ENCODE measurements around the gene RAB22A. TPM values are rescaled to one million over a fixed set of nuclear protein-coding genes. Genes with fewer than 3 reads are reported as not detected.
A peak's percentile ranks its signal among the peaks of the same experiment; 100 is the strongest.

The RAB22A gene
- total RNA-seq, 2 donors from 2014 or later = 8.4 to 11.6 TPM

- peaks cover 1% of the 10 kb centered on the region for H3K27me3 Mint-ChIP-seq (ENCODE audit: insufficient read depth)
- H3K4me3 Mint-ChIP-seq = no peak overlapping the region
- no peak overlapping the region for H3K4me3 ChIP-seq (ENCODE audit: low read length)
- no peak overlapping the region for H3K27ac ChIP-seq (ENCODE audit: low read depth, low read length)
- TF ChIP-seq CTCF (conservative IDR thresholded peaks at IDR 0.05) = no peak
- no peaks in the 10 kb centered on the region for H3K4me1 ChIP-seq (ENCODE audit: control insufficient read depth, insufficient read depth, low read length)
- H3K4me1 Mint-ChIP-seq = peaks cover 24% of the 10 kb centered on the region
- no peak for DNase-seq
- H3K9me3 Mint-ChIP-seq = peaks cover 19% of the 10 kb centered on the region
- peaks cover 5% of the 10 kb centered on the region for H3K36me3 Mint-ChIP-seq (ENCODE audit: low read depth)
- H3K9ac ChIP-seq (ENCODE audit: extremely low read depth, low read length, poor library complexity, severe bottlenecking) = no peak overlapping the region
- H3K9me3 ChIP-seq (ENCODE audit: control insufficient read depth, low read length) = peaks cover 21% of the 10 kb centered on the region
- 100% methylated on average over 1 of the region's 1 CpG for WGBS, 2 experiments (ENCODE audit: insufficient coverage in 1 of 2, insufficient read length in 1 of 2)
- H3K27me3 ChIP-seq (ENCODE audit: control insufficient read depth, insufficient read depth, low read length, poor library complexity, severe bottlenecking) = no peaks in the 10 kb centered on the region
- H3K36me3 ChIP-seq (ENCODE audit: control insufficient read depth, insufficient read depth, low read length) = no peaks in the 10 kb centered on the region
- H3K27ac Mint-ChIP-seq = no peak overlapping the region
Measured at GRCh38 chr20:58377017-58377416, 67.5 kb downstream of the RAB22A start.

- H3K36me3 Mint-ChIP-seq (ENCODE audit: low read depth) = peaks cover 5% of the 10 kb centered on the region
- H3K27me3 Mint-ChIP-seq (ENCODE audit: insufficient read depth) = peaks cover 1% of the 10 kb centered on the region
- H3K9me3 Mint-ChIP-seq = peaks cover 25% of the 10 kb centered on the region
- Histone ChIP-seq H3K4me1 (ENCODE audit: control insufficient read depth, insufficient read depth, low read length) (no peaks in the 10 kb centered on the region), H3K27ac (ENCODE audit: low read depth, low read length) (no peak overlapping the region), H3K9ac (ENCODE audit: extremely low read depth, low read length, poor library complexity, severe bottlenecking) (no peak overlapping the region), H3K27me3 (ENCODE audit: control insufficient read depth, insufficient read depth, low read length, poor library complexity, severe bottlenecking) (no peaks in the 10 kb centered on the region), H3K9me3 (ENCODE audit: control insufficient read depth, low read length) (peaks cover 26% of the 10 kb centered on the region), H3K4me3 (ENCODE audit: low read length) (no peak overlapping the region), H3K36me3 (ENCODE audit: control insufficient read depth, insufficient read depth, low read length) (no peaks in the 10 kb centered on the region)
- H3K27ac Mint-ChIP-seq = no peak overlapping the region
- no peak for TF ChIP-seq CTCF (conservative IDR thresholded peaks at IDR 0.05)
- peaks cover 21% of the 10 kb centered on the region for H3K4me1 Mint-ChIP-seq
- no peak overlapping the region for H3K4me3 Mint-ChIP-seq
- DNase-seq = no peak
- WGBS, 2 experiments (ENCODE audit: insufficient coverage in 1 of 2, insufficient read length in 1 of 2) = 89 to 92% methylated on average over 7 of the region's 7 CpGs
Measured at GRCh38 chr20:58377766-58378401, 68.4 kb downstream of the RAB22A start.

- H3K4me3 ChIP-seq (ENCODE audit: low read length) = no peak overlapping the region
- H3K4me1 ChIP-seq (ENCODE audit: control insufficient read depth, insufficient read depth, low read length) = no peaks in the 10 kb centered on the region
- H3K27ac ChIP-seq (ENCODE audit: low read depth, low read length) = no peak overlapping the region
- Mint-ChIP-seq H3K4me3 (no peak overlapping the region), H3K4me1 (peaks cover 19% of the 10 kb centered on the region), H3K27me3 (ENCODE audit: insufficient read depth) (peaks cover 1% of the 10 kb centered on the region), H3K9me3 (peaks cover 25% of the 10 kb centered on the region), H3K27ac (no peak overlapping the region), H3K36me3 (ENCODE audit: low read depth) (peaks cover 5% of the 10 kb centered on the region)
- TF ChIP-seq CTCF (conservative IDR thresholded peaks at IDR 0.05) = peak; percentile 52
- H3K36me3 ChIP-seq (ENCODE audit: control insufficient read depth, insufficient read depth, low read length) = no peaks in the 10 kb centered on the region
- H3K27me3 ChIP-seq (ENCODE audit: control insufficient read depth, insufficient read depth, low read length, poor library complexity, severe bottlenecking) = no peaks in the 10 kb centered on the region
- no peak for DNase-seq
- peaks cover 26% of the 10 kb centered on the region for H3K9me3 ChIP-seq (ENCODE audit: control insufficient read depth, low read length)
- no peak overlapping the region for H3K9ac ChIP-seq (ENCODE audit: extremely low read depth, low read length, poor library complexity, severe bottlenecking)
- WGBS, 2 experiments (ENCODE audit: insufficient coverage in 1 of 2, insufficient read length in 1 of 2) = 86% methylated on average over 2 of the region's 3 CpGs; no CpG with 5 or more reads in 1 of the 2 experiments
Measured at GRCh38 chr20:58378704-58379103, 69.2 kb downstream of the RAB22A start.

All from endodermal cell (in vitro differentiated cells).